Stimulated activated naive CD8-positive, alpha-beta T cell treated with anti-CD3 and anti-CD28 coated beads, Interleukin-15, amount 100 ng/mL, for 72 hours (primary cell): ENCODE measurements around the gene CFAP65.

Experiments used
- ATAC-seq: fragments of 150-1000 bp; cut with Tn5 transposase; 2 replicates; pipeline ENCODE4 v1.10.0; 2021; ENCODE audit warnings: mild to moderate bottlenecking, moderate library complexity
- DNase-seq, 2 donors: peaks; one replicate each; pipeline ENCODE4 v3.0.0; 2021 to 2022
- H3K27ac Mint-ChIP-seq, 2 donors: one replicate each; pipeline ENCODE4 v1.8.0; 2022; ENCODE audit warnings: mild to moderate bottlenecking in 2 of 2, mixed read lengths in 2 of 2, moderate library complexity in 2 of 2
- H3K27me3 Mint-ChIP-seq: one replicate; pipeline ENCODE4 v1.8.0; 2022; ENCODE audit warnings: mixed read lengths
- H3K4me1 Mint-ChIP-seq: one replicate; pipeline ENCODE4 v1.8.0; 2022; ENCODE audit warnings: mild to moderate bottlenecking, mixed read lengths
- H3K4me3 Mint-ChIP-seq, 2 donors: one replicate each; pipeline ENCODE4 v1.8.0; 2022; ENCODE audit warnings: mild to moderate bottlenecking in 2 of 2, mixed read lengths in 2 of 2, moderate library complexity in 1 of 2
- H3K9me3 Mint-ChIP-seq, 2 donors: one replicate each; pipeline ENCODE4 v1.8.0; 2022; ENCODE audit warnings: mixed read lengths in 2 of 2

The CFAP65 gene

DNA sequence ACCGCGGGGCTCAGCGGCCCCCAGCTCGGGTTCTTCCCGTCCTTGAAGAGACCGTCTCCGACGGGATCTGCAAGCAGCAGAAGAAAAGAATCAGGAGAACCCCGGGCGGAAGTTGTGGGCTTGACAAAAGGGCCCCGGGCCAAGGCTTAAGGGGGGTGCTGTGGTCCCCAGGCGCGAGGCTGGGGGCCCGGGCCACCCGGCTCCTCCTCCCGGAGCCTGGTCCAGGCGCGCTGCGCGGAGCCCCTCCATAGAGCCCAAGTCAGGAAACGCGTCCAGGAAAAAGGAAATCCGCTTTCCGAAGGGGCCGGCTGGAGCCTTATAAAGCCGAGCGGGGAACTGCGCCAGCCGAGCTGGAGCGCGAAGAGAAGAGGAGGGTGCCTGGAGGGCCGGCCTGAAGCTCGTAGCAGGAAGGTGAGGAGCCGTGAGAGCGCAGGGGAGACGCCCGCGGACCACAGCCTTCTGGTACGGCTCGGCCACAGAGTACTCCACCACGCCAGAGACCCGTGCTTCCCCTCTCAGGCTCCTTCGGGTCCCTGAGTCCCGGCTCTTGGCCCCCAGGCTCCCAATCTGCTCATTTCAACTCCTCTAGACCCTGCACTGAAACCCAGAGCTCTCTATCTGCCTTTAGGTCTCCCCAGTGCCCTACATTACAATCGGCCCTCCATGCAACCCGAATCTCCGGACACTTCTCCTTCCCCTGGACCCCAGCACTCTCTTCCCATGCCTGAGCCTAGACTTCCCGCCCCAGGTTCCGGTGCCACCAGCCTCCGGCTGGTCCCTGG, 56.9 kb downstream of the CFAP65 start:
- ATAC-seq = no peak
- Mint-ChIP-seq H3K4me3 (peak overlapping the region; percentile 42 to 55), H3K9me3 (no peaks in the 10 kb centered on the region), H3K27ac (no peak overlapping the region), H3K27me3 (peaks cover 100% of the 10 kb centered on the region), H3K4me1 (peaks cover 53% of the 10 kb centered on the region)
- no peak for DNase-seq

DNA sequence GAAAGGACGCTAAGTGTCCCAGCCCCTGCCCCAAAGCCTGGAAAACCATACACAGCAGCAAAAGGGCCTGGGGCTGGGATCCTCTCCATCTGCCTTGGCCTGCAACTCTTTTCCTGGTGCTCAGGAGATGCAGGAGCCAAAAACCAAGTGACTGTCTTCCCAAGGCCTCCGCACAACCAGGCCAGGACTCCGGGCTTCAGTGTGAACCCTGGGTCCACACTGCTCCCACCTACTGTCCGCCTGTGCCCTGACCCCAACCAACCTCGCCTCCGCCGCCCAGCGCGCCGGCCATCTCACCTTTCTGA, 57.4 kb downstream of the CFAP65 start:
- H3K4me3 Mint-ChIP-seq = peak overlapping the region; percentile 26 to 31
- no peak for ATAC-seq

GRCh38 chr2:218983263-218983933, 57.9 kb downstream of the CFAP65 start:
- ATAC-seq (no peak), DNase-seq (no peak)
- no peaks in the 10 kb centered on the region for H3K9me3 Mint-ChIP-seq
- H3K27ac Mint-ChIP-seq = no peak overlapping the region
- peaks cover 100% of the 10 kb centered on the region for H3K27me3 Mint-ChIP-seq
- H3K4me1 Mint-ChIP-seq = peaks cover 57% of the 10 kb centered on the region
- H3K4me3 Mint-ChIP-seq = peak overlapping the region in 1 of 2 donors; percentile 31

More for the DNA sequence above, 57.4 kb downstream of the CFAP65 start:
- no peaks in the 10 kb centered on the region for H3K9me3 Mint-ChIP-seq
- peaks cover 57% of the 10 kb centered on the region for H3K4me1 Mint-ChIP-seq
- no peak for DNase-seq
- H3K27ac Mint-ChIP-seq = no peak overlapping the region
- peaks cover 100% of the 10 kb centered on the region for H3K27me3 Mint-ChIP-seq

DNA sequence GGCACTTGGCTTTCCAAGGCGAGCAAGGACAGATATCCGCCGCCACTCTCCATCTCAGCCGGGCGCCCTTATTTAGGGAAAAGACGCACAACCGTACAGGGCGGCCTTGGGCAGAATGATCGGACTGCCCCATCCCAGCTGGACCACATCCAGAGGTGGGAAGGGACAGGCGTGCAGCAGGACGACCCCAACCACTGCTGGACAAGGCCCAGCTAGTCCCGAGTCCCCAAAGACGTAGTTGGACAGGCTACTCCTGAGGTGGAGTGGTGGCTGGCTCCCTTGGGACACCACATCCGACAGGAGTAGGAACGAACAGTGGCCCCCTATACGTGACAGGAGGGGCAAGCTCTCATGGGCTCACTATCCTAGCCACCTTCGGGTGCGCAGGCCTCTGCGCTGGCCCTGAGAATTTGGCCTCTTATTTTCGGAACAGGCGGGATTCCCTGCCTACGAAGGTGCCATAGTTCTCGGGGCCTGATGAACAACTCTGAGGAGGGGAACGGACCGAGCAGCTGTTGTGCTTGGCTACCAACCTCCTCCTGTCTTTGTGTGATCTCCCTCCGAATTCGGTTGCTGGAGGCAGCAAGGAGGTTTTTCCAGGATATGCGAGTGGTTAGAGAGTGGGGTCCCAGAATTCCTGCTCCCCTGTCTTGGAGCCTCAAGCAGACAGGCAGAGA, 58.6 kb downstream of the CFAP65 start:
- peak overlapping the region; percentile 37 to 63 for H3K4me3 Mint-ChIP-seq
- peaks cover 100% of the 10 kb centered on the region for H3K27me3 Mint-ChIP-seq
- no peak overlapping the region for H3K27ac Mint-ChIP-seq
- ATAC-seq (no peak), DNase-seq (no peak)
- no peaks in the 10 kb centered on the region for H3K9me3 Mint-ChIP-seq
- peaks cover 57% of the 10 kb centered on the region for H3K4me1 Mint-ChIP-seq

- Mint-ChIP-seq H3K27me3 (peaks cover 100% of the 10 kb centered on the region), H3K4me1 (peaks cover 57% of the 10 kb centered on the region)
Measured at GRCh38 chr2:218981881-218982585, 59.3 kb downstream of the CFAP65 start.

GRCh38 chr2:218981390-218981880, 59.9 kb downstream of the CFAP65 start:
- Mint-ChIP-seq H3K4me1 (peaks cover 57% of the 10 kb centered on the region), H3K9me3 (no peaks in the 10 kb centered on the region), H3K4me3 (peak overlapping the region; percentile 65 to 76), H3K27me3 (peaks cover 100% of the 10 kb centered on the region), H3K27ac (peak overlapping the region in 1 of 2 donors; percentile 48)
- ATAC-seq (peak; percentile 2), DNase-seq (peak in 1 of 2 donors; percentile 39)

More at GRCh38 chr2:218981881-218982585, 59.3 kb downstream of the CFAP65 start:
- H3K9me3 Mint-ChIP-seq = no peaks in the 10 kb centered on the region
- H3K4me3 Mint-ChIP-seq = peak overlapping the region; percentile 37 to 63
- peak; percentile 29 for ATAC-seq
- DNase-seq = peak in 1 of 2 donors; percentile 43
- H3K27ac Mint-ChIP-seq = no peak overlapping the region

DNA sequence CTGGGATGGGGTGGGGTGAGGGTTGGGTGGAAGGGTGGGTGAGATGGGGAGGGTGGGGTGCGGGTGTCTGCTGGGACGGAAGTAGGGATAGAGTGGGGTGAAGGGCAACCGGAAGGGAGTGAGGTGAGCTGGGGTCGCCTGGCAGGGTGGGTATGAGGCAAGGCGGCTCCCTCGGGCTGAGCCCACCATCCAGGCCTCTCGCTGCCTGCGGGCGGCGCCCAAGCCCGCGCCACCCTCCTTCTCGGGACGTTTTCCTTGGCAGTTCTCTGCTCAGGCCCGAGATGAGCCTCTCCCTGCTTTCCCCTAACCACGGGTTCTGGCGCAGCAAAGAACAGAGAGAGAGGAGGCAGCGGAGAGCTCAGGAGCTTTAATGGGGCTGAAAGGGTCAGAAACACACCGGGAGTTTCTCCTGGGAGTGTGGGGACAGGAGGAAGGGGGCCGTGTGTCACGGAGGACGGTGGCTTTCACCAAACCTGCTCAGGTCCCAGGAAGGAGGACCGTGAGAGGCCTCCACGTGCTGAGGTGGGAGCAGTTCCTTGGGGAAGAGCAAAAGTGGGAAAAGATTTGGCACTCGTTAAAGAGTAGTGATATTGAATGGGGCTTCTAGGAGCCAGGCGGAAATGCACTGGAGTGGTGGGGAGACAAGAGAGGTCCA, 60.5 kb downstream of the CFAP65 start:
- H3K4me1 Mint-ChIP-seq = peaks cover 56% of the 10 kb centered on the region
- ATAC-seq (peak; percentile 2), DNase-seq (no peak)
- peaks cover 100% of the 10 kb centered on the region for H3K27me3 Mint-ChIP-seq
- H3K4me3 Mint-ChIP-seq = peak overlapping the region; percentile 65 to 76
- peak overlapping the region in 1 of 2 donors; percentile 48 for H3K27ac Mint-ChIP-seq
- H3K9me3 Mint-ChIP-seq = no peaks in the 10 kb centered on the region

DNA sequence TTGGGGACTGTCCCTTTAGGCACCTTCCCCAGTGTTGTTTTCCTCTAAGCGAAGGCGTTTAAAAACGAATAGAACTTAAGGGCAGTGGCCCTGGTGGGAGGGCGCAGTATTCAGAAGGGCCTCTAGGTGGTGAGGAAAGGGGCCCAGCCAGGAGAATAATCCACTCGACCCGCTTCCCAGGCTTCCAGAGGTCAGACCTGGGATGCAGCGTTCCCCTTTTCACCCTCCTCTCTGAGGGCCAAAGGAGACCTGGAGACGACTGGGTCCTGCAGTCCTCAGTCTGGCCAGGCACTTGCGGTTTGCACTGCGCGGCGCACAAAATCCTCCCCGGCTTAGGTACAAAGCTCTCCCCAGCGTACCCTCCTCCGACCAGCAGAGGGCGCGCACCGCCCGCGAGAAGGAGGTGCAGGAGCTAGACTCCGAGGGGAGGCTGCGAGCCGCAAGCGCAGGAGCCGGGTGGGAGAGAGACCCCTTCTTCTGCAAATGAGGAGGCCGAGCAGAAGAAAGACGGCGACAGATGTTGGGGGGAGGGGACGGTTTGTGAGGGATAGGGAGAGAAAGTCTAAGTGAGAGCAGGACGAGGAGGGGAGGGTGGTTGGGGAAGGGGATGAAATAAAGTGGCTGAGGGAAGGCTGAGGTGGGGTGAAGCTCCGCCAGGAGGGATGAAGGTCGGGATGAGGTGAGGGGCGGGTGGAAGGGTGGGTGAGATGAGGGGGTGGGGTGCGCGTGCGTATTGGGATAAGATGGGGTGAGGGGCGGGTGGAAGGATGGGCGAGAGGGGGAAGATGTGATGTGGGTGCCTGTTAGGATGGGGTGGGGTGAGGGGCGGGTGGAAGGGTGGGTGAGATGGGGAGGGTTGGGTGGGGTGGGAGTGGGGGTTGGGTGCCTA, 61.2 kb downstream of the CFAP65 start:
- ATAC-seq (peak; percentile 91), DNase-seq (peak; percentile 88 to 89)
- peaks cover 51% of the 10 kb centered on the region for H3K4me1 Mint-ChIP-seq
- H3K4me3 Mint-ChIP-seq = peak overlapping the region; percentile 82 to 83
- H3K27me3 Mint-ChIP-seq = peaks cover 100% of the 10 kb centered on the region
- H3K9me3 Mint-ChIP-seq = no peaks in the 10 kb centered on the region
- peak overlapping the region in 1 of 2 donors; percentile 83 for H3K27ac Mint-ChIP-seq

GRCh38 chr2:218975060-218975777, 66.1 kb downstream of the CFAP65 start:
- Mint-ChIP-seq H3K4me1 (peaks cover 11% of the 10 kb centered on the region), H3K9me3 (no peaks in the 10 kb centered on the region), H3K4me3 (no peak overlapping the region), H3K27ac (no peak overlapping the region), H3K27me3 (peaks cover 77% of the 10 kb centered on the region)
- DNase-seq (no peak), ATAC-seq (no peak)

GRCh38 chr2:218970894-218971293, 70.4 kb downstream of the CFAP65 start:
- H3K4me3 Mint-ChIP-seq = no peak overlapping the region
- H3K27ac Mint-ChIP-seq = no peak overlapping the region
- H3K4me1 Mint-ChIP-seq = no peaks in the 10 kb centered on the region
- DNase-seq (no peak), ATAC-seq (no peak)
- H3K27me3 Mint-ChIP-seq = peaks cover 71% of the 10 kb centered on the region
- no peaks in the 10 kb centered on the region for H3K9me3 Mint-ChIP-seq

- Mint-ChIP-seq H3K4me3 (no peak overlapping the region), H3K27ac (peak overlapping the region in 1 of 2 donors; percentile 80), H3K27me3 (peaks cover 91% of the 10 kb centered on the region), H3K9me3 (no peaks in the 10 kb centered on the region), H3K4me1 (peaks cover 32% of the 10 kb centered on the region)
- ATAC-seq = no peak
- no peak for DNase-seq
Measured at GRCh38 chr2:218964041-218964771, 77.1 kb downstream of the CFAP65 start.

DNA sequence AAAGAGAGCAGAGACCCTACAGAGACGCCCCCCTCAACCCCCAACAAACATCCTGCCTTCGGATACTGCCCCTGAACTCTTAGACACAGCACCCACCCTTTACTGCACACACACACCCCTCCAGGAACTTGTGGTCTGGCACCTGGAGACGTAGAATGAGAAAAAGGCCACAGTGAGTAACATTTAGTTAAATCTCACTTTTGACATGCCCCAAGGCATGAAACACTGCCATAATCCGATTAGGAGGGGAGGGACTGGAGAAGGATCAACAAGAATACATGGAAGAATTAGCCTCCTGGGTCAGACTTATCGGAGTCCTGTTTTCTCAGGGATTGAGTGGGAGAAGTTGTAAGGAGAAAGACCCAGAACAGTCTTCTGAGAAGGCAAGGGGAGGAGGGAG, 77.7 kb downstream of the CFAP65 start:
- no peak overlapping the region for H3K4me3 Mint-ChIP-seq
- no peak for ATAC-seq
- peaks cover 91% of the 10 kb centered on the region for H3K27me3 Mint-ChIP-seq
- no peak for DNase-seq
- H3K4me1 Mint-ChIP-seq = peaks cover 37% of the 10 kb centered on the region
- no peaks in the 10 kb centered on the region for H3K9me3 Mint-ChIP-seq
- H3K27ac Mint-ChIP-seq = no peak overlapping the region

DNA sequence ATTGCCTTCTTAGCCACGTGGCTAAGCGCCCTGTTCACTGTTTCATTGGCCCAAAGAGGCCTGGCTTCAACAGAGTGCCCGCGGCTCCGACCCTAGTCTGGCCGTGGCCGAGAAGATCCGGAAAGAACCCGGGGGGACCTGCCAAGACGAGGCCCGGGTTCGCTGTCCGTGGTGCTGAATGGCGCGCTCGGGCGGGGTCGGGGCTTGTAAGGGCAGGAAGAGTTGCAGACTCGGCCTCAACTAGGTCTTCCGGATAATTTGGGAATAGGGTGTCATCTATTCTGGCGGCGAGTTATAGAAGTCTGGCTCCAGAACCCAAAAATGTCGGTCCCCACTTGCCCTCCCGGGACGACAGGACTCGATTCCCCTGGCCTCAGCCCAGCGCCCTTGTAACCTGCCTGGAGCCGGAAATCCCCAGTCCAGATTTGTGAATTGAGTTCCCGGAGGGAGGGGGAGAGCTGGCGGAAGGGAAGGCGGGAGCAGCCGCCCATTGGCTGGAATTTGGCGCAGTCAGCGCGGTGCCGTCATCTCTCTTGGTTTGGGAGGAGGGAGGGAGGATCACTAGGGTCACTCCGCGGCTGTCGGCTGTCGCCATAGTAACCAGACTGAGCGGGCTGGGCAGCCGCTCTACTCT, 78.3 kb downstream of the CFAP65 start:
- no peak for ATAC-seq
- Mint-ChIP-seq H3K27ac (no peak overlapping the region), H3K4me3 (no peak overlapping the region), H3K9me3 (no peaks in the 10 kb centered on the region), H3K4me1 (peaks cover 37% of the 10 kb centered on the region), H3K27me3 (peaks cover 92% of the 10 kb centered on the region)
- peak; percentile 52 to 65 for DNase-seq
